Mesothelial cell of epicardium (in vitro differentiated cells): ENCODE measurements around the gene MMP17. TPM values are rescaled to one million over a fixed set of nuclear protein-coding genes. Genes with fewer than 3 reads are reported as not detected.

ENCODE experiments used
- DNase-seq, 2 experiments: peaks; one replicate each; pipeline ENCODE4 v3.0.0; 2021; ENCODE audit warnings: low spot score in 2 of 2; ENCODE audit not compliant: unreplicated experiment in 2 of 2
- H3K27ac Mint-ChIP-seq: 2 replicates; pipeline ENCODE4 v1.8.0; 2021; ENCODE audit warnings: mixed read lengths
- H3K27me3 Mint-ChIP-seq: 2 replicates; pipeline ENCODE4 v1.8.0; 2021; ENCODE audit warnings: low read depth, mixed read lengths
- H3K36me3 Mint-ChIP-seq: 2 replicates; pipeline ENCODE4 v1.8.0; 2021; ENCODE audit warnings: mixed read lengths
- H3K4me1 Mint-ChIP-seq: 2 replicates; pipeline ENCODE4 v1.8.0; 2021; ENCODE audit warnings: mixed read lengths
- H3K4me3 Mint-ChIP-seq: 2 replicates; pipeline ENCODE4 v1.8.0; 2021; ENCODE audit warnings: mild to moderate bottlenecking, moderate library complexity, mixed read lengths
- H3K9me3 Mint-ChIP-seq: 2 replicates; pipeline ENCODE4 v1.8.0; 2021; ENCODE audit warnings: mixed read lengths
- total RNA-seq: library from RNA; stranded (reverse); gene quantifications from 3 replicates; pipeline ENCODE4 v1.2.1, GENCODE V29; 2021
- TF ChIP-seq, protein P1 (sequence below): fragments of 200-600 bp; sonication (generic); IDR thresholded peaks from one replicate; pipeline ENCODE4 v1.5.0; 2021; ENCODE audit warnings: antibody characterized with exemption; ENCODE audit not compliant: unreplicated experiment

Gene MMP17
- total RNA-seq, 1 donor from 2014 or later = 1.8 TPM

DNA sequence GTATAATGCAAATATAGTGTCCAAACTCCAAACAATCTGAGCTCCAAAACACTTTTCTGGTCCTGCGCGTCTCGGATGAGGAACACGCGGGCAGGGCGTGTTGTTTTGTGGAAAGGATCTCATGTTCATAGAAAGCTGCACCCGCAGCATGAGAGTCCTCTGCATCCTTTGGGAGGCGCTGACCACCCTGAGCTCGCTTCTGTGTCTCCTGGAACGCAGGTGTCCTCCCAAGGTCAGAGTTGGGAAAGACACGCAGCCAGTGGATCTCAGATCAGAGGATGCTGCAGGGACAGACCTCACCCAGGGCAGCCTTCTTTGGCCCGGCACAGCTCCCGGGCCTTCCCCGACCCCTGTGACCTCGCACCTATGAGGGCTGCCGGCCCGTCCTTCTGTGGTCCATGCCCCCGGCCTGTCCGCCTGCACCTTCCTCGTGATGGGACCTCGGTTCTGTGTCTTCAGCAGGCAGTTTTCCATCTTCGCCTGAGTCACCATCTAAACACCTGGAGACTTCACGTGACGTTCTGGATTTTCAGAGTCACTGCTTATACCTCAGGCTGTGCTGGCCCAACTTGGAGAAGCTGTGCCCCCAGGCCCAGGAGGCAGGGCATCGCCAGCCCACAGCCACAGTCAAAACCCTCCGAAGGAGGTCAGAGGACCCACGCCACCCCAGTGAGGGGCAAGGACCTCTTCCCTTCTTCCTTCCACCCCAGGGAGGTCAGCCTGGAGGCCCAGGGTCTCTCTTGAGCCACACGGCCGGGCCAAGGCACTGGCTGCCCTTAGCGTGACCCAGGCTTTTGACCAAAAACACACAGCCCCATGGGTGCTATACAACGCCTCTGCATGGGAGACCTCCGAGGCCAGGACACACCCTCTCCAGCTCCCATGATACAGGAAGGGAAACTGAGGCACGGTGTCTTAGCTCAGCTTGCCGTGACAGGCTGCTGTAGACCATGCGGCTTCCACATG, 25.9 kb downstream of the MMP17 start:
- no peak for DNase-seq
- TF ChIP-seq, protein P1, sequence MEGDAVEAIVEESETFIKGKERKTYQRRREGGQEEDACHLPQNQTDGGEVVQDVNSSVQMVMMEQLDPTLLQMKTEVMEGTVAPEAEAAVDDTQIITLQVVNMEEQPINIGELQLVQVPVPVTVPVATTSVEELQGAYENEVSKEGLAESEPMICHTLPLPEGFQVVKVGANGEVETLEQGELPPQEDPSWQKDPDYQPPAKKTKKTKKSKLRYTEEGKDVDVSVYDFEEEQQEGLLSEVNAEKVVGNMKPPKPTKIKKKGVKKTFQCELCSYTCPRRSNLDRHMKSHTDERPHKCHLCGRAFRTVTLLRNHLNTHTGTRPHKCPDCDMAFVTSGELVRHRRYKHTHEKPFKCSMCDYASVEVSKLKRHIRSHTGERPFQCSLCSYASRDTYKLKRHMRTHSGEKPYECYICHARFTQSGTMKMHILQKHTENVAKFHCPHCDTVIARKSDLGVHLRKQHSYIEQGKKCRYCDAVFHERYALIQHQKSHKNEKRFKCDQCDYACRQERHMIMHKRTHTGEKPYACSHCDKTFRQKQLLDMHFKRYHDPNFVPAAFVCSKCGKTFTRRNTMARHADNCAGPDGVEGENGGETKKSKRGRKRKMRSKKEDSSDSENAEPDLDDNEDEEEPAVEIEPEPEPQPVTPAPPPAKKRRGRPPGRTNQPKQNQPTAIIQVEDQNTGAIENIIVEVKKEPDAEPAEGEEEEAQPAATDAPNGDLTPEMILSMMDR = no peak
- H3K4me1 Mint-ChIP-seq = no peaks in the 10 kb centered on the region
- H3K27me3 Mint-ChIP-seq = peaks cover 5% of the 10 kb centered on the region
- no peak overlapping the region for H3K4me3 Mint-ChIP-seq
- H3K27ac Mint-ChIP-seq = no peak overlapping the region
- H3K9me3 Mint-ChIP-seq = no peaks in the 10 kb centered on the region
- no peaks in the 10 kb centered on the region for H3K36me3 Mint-ChIP-seq

DNA sequence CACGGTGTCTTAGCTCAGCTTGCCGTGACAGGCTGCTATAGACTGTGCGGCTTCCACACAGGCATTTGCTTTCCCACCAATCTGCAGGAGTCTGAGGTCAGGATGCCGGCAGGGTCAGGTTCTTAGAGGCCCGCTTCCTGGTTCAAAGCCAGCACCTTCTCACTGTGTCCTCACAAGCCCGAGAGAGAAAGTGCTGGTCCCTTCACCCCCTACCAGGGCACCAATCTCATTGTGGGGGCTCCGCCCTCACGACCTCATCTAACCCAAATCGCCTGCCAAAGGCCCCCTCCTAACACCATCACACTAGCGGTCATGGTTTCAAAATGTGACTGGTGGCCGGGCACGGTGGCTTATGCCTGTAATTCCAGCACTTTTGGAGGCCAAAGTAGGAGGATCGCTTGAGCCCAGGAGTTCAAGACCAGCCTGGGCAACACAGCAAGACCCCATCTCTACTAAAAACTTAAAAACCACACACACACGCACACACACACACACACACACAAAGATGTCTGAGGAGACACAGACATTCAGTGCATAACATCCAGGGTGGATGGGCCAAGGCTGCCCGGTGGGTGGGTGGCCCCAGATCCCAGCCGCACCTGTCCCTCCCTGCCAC, 26.8 kb downstream of the MMP17 start:
- TF ChIP-seq, protein P1 = no peak
- DNase-seq = no peak
- H3K9me3 Mint-ChIP-seq = no peaks in the 10 kb centered on the region
- peaks cover 5% of the 10 kb centered on the region for H3K27me3 Mint-ChIP-seq
- H3K36me3 Mint-ChIP-seq = no peaks in the 10 kb centered on the region
- peaks cover 3% of the 10 kb centered on the region for H3K4me1 Mint-ChIP-seq
- no peak overlapping the region for H3K4me3 Mint-ChIP-seq
- no peak overlapping the region for H3K27ac Mint-ChIP-seq

DNA sequence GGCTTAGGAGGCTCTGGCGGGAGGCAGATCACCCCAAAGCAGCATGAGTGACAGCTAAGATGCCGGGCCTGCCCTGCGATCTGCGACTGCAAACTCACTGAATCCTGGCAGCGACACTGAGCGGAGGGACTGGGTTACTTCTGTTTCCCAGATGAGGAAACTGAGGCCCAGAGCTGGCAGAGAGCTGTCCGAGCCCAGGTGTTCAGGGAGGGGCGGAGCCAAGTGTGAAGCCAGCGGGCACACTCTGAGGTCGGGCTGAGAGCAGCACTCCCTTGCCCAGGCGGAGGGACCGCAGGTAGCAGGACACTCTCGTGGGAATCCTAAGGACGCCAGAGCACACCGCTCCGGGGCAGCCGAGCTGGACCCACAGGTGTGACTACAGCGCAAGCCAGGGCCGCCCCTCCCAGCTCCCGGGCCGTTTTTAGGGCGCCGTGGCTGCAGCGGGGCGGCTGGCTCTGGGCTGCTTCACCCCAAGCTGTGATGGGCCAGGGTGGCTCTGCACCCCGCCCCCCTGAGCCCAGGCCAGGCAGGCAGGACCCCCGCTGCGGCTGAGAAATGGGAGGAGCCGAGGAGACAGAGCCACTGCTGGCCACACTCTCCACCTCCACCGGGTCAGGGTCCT, 27.4 kb downstream of the MMP17 start:
- TF ChIP-seq, protein P1 = no peak
- no peaks in the 10 kb centered on the region for H3K9me3 Mint-ChIP-seq
- no peak overlapping the region for H3K27ac Mint-ChIP-seq

DNA sequence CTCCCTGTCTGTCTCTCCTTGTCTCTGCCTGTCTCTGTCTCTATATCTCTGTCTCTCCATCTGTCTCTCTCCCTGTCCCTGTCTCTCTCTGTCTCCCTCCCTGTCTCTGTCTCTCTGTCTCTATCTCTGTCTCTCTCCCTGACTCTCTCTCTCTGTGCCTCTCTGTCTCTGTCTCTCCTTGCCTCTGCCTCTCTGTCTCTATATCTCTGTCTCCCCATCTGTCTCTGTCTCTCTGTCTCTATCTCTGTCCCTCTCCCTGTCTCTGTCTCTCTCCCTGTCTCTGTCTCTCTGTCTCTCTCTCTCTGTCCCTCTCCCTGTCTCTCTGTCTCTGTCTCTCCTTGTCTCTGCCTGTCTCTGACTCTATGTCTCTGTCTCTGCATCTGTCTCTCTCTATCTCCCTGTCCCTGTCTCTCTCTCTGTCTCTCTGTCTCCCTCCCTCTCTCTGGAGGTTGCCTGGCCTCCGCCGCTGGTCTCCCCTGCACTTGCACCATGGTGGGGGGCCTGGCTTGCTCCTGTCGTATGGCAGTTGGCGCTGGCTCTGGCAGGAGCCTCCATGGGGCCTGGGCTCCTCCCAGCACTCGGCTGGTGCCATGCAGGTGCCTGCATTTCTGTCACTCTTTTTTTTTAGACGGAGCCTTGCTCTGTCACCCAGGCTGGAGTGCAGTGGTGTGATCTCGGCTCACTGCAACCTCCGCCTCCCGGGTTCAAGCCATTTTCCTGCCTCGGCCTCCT, 28.3 kb downstream of the MMP17 start:
- Mint-ChIP-seq H3K27ac (no peak overlapping the region), H3K4me1 (peaks cover 13% of the 10 kb centered on the region), H3K36me3 (no peaks in the 10 kb centered on the region), H3K9me3 (no peaks in the 10 kb centered on the region), H3K27me3 (peaks cover 5% of the 10 kb centered on the region), H3K4me3 (no peak overlapping the region)
- DNase-seq = no peak
- TF ChIP-seq, protein P1 = no peak

More for the DNA sequence above, 27.4 kb downstream of the MMP17 start:
- H3K27me3 Mint-ChIP-seq = peaks cover 5% of the 10 kb centered on the region
- peaks cover 9% of the 10 kb centered on the region for H3K4me1 Mint-ChIP-seq
- DNase-seq = no peak
- H3K4me3 Mint-ChIP-seq = no peak overlapping the region
- H3K36me3 Mint-ChIP-seq = no peaks in the 10 kb centered on the region
